ENCODE data around the gene MPI. TPM values are rescaled to one million over a fixed set of nuclear protein-coding genes. Genes with fewer than 3 reads are reported as not detected.

MPI gene
- total and polyA plus RNA-seq, 10 of the 15 experiments (the other 5 are each of a cell fraction or from before 2014, with no cell fraction given) = 35.6 to 93.9 (median 44.1) TPM

DNA sequence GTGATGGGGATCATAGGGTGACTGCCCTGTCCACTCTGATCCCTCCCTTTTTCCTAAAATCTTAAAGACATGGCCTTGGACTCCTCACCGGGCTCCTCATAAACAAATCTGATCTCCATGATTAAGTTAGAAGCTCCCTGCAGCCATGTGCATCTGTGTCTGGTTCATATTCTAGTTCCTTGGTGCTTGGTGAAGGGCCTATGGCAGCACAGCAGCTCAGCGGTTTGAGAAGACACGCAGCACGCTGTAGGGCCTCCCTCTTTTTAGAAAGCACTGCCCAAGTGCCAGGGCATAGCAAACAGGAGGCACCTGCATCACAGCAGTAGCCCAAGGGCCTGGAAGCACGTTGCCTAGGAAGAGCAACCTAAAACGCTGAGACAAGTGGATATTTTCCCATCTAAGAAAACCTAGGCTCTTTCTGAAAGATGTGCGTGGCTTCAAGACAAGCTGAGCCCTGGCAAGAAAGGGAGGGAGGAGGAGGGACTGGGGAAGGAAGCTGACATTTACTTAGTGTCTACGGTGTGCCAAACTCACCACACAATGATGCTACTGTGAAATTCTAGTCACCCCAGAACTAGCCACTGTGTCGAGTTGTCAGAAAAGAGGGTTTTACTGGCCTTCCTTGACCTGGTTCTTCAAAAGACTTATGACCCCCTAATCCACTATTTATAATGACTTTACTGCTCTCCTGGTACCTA is 32.0 kb upstream of the MPI start (continued):
- TF ChIP-seq, protein P1, sequence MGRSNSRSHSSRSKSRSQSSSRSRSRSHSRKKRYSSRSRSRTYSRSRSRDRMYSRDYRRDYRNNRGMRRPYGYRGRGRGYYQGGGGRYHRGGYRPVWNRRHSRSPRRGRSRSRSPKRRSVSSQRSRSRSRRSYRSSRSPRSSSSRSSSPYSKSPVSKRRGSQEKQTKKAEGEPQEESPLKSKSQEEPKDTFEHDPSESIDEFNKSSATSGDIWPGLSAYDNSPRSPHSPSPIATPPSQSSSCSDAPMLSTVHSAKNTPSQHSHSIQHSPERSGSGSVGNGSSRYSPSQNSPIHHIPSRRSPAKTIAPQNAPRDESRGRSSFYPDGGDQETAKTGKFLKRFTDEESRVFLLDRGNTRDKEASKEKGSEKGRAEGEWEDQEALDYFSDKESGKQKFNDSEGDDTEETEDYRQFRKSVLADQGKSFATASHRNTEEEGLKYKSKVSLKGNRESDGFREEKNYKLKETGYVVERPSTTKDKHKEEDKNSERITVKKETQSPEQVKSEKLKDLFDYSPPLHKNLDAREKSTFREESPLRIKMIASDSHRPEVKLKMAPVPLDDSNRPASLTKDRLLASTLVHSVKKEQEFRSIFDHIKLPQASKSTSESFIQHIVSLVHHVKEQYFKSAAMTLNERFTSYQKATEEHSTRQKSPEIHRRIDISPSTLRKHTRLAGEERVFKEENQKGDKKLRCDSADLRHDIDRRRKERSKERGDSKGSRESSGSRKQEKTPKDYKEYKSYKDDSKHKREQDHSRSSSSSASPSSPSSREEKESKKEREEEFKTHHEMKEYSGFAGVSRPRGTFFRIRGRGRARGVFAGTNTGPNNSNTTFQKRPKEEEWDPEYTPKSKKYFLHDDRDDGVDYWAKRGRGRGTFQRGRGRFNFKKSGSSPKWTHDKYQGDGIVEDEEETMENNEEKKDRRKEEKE (IDR thresholded peaks at IDR 0.05) = no peak
- no peak for TF ChIP-seq YY1 (IDR thresholded peaks at IDR 0.05; ENCODE audit: low read depth, low read length)
- no peak for TF ChIP-seq BMI1 (IDR thresholded peaks at IDR 0.05; ENCODE audit: borderline replicate concordance)
- no peak for TF ChIP-seq HSF1 (IDR thresholded peaks at IDR 0.05; ENCODE audit: low read depth, low read length)
- no peak for TF ChIP-seq ZNF687 (IDR thresholded peaks at IDR 0.05)
- no peak for TF ChIP-seq HDAC2 (IDR thresholded peaks at IDR 0.05)
- no peak for TF ChIP-seq ZBTB4 (CRISPR knock-in tag; IDR thresholded peaks at IDR 0.05)
- no peak for TF ChIP-seq CEBPB (IDR thresholded peaks at IDR 0.05; ENCODE audit: borderline replicate concordance in 1 of 2, low read depth in 2 of 2, low read length in 2 of 2)
- 0 out of 2 replicates have a peak, but pooled peaks have one; percentile 41 for TF ChIP-seq WRNIP1 (IDR thresholded peaks at IDR 0.05; ENCODE audit: borderline replicate concordance, low read depth, low read length)

Data from GM12878 (cell line).